T-helper 2 cell treated with Interferon-gamma antibody and Interleukin-4, amounts not matched to agents 5 μg/mL and 100 μg/mL, for 36 hours (primary cell): Measurements from ENCODE around the gene CACNA1S.

Source experiments
- DNase-seq: peaks from one replicate; pipeline ENCODE4 v3.0.0; 2021; ENCODE audit warnings: low spot score
- H3K27ac Mint-ChIP-seq: one replicate; pipeline ENCODE4 v1.8.0; 2021; ENCODE audit warnings: mild to moderate bottlenecking, mixed read lengths
- H3K27me3 Mint-ChIP-seq: one replicate; pipeline ENCODE4 v1.8.0; 2021; ENCODE audit warnings: low read depth, mixed read lengths
- H3K36me3 Mint-ChIP-seq: one replicate; pipeline ENCODE4 v1.8.0; 2021; ENCODE audit warnings: low read depth, mixed read lengths
- H3K4me1 Mint-ChIP-seq: one replicate; pipeline ENCODE4 v1.8.0; 2021; ENCODE audit warnings: low read depth, mixed read lengths
- H3K4me3 Mint-ChIP-seq: one replicate; pipeline ENCODE4 v1.8.0; 2022; ENCODE audit warnings: mild to moderate bottlenecking, moderate library complexity, mixed read lengths
- H3K9me3 Mint-ChIP-seq: one replicate; pipeline ENCODE4 v1.8.0; 2021; ENCODE audit warnings: mixed read lengths

The CACNA1S gene

GRCh38 chr1:201143726-201144635, 31.8 kb upstream of the CACNA1S start:
- no peak for DNase-seq
- H3K4me1 Mint-ChIP-seq = no peaks in the 10 kb centered on the region
- no peak overlapping the region for H3K4me3 Mint-ChIP-seq
- no peak overlapping the region for H3K27ac Mint-ChIP-seq
- H3K27me3 Mint-ChIP-seq = no peaks in the 10 kb centered on the region
- H3K36me3 Mint-ChIP-seq = peaks cover 3% of the 10 kb centered on the region
- no peaks in the 10 kb centered on the region for H3K9me3 Mint-ChIP-seq

GRCh38 chr1:201142849-201143725, 30.9 kb upstream of the CACNA1S start:
- Mint-ChIP-seq H3K4me1 (no peaks in the 10 kb centered on the region), H3K36me3 (peaks cover 3% of the 10 kb centered on the region), H3K27me3 (no peaks in the 10 kb centered on the region), H3K9me3 (no peaks in the 10 kb centered on the region), H3K4me3 (no peak overlapping the region), H3K27ac (no peak overlapping the region)
- no peak for DNase-seq

- H3K36me3 Mint-ChIP-seq = peaks cover 3% of the 10 kb centered on the region
These were observed 30.0 kb upstream of the CACNA1S start for GRCh38 chr1:201142011-201142848.

GRCh38 chr1:201141418-201141817, 29.2 kb upstream of the CACNA1S start:
- DNase-seq = no peak
- Mint-ChIP-seq H3K27ac (no peak overlapping the region), H3K27me3 (no peaks in the 10 kb centered on the region), H3K4me1 (no peaks in the 10 kb centered on the region), H3K9me3 (no peaks in the 10 kb centered on the region), H3K36me3 (peaks cover 3% of the 10 kb centered on the region), H3K4me3 (no peak overlapping the region)

More at GRCh38 chr1:201142011-201142848, 30.0 kb upstream of the CACNA1S start:
- no peak overlapping the region for H3K27ac Mint-ChIP-seq
- H3K4me3 Mint-ChIP-seq = no peak overlapping the region
- no peak for DNase-seq
- no peaks in the 10 kb centered on the region for H3K4me1 Mint-ChIP-seq
- H3K27me3 Mint-ChIP-seq = no peaks in the 10 kb centered on the region
- H3K9me3 Mint-ChIP-seq = no peaks in the 10 kb centered on the region

GRCh38 chr1:201140941-201141260, 28.7 kb upstream of the CACNA1S start:
- Mint-ChIP-seq H3K4me1 (no peaks in the 10 kb centered on the region), H3K36me3 (peaks cover 3% of the 10 kb centered on the region), H3K27ac (no peak overlapping the region), H3K27me3 (no peaks in the 10 kb centered on the region), H3K4me3 (no peak overlapping the region), H3K9me3 (no peaks in the 10 kb centered on the region)
- no peak for DNase-seq

GRCh38 chr1:201140235-201140940, 28.2 kb upstream of the CACNA1S start:
- Mint-ChIP-seq H3K27me3 (no peaks in the 10 kb centered on the region), H3K4me1 (no peaks in the 10 kb centered on the region), H3K9me3 (no peaks in the 10 kb centered on the region), H3K36me3 (peaks cover 5% of the 10 kb centered on the region), H3K27ac (no peak overlapping the region), H3K4me3 (no peak overlapping the region)
- no peak for DNase-seq

- Mint-ChIP-seq H3K27ac (no peak overlapping the region), H3K9me3 (no peaks in the 10 kb centered on the region), H3K4me1 (no peaks in the 10 kb centered on the region), H3K27me3 (no peaks in the 10 kb centered on the region), H3K36me3 (peaks cover 5% of the 10 kb centered on the region), H3K4me3 (no peak overlapping the region)
- no peak for DNase-seq
These were observed 27.5 kb upstream of the CACNA1S start for GRCh38 chr1:201139756-201140155.

- no peak for DNase-seq
- Mint-ChIP-seq H3K4me3 (no peak overlapping the region), H3K27me3 (no peaks in the 10 kb centered on the region), H3K27ac (no peak overlapping the region), H3K9me3 (no peaks in the 10 kb centered on the region), H3K36me3 (peaks cover 5% of the 10 kb centered on the region), H3K4me1 (no peaks in the 10 kb centered on the region)
These were observed 27.1 kb upstream of the CACNA1S start for GRCh38 chr1:201139306-201139705.

GRCh38 chr1:201138311-201138840, 26.1 kb upstream of the CACNA1S start:
- H3K4me3 Mint-ChIP-seq = no peak overlapping the region
- no peaks in the 10 kb centered on the region for H3K9me3 Mint-ChIP-seq
- H3K27me3 Mint-ChIP-seq = no peaks in the 10 kb centered on the region

GRCh38 chr1:201137579-201138310, 25.5 kb upstream of the CACNA1S start:
- Mint-ChIP-seq H3K27me3 (no peaks in the 10 kb centered on the region), H3K4me1 (no peaks in the 10 kb centered on the region), H3K36me3 (peaks cover 3% of the 10 kb centered on the region), H3K9me3 (no peaks in the 10 kb centered on the region), H3K4me3 (no peak overlapping the region), H3K27ac (no peak overlapping the region)
- no peak for DNase-seq

More at GRCh38 chr1:201138311-201138840, 26.1 kb upstream of the CACNA1S start:
- no peaks in the 10 kb centered on the region for H3K4me1 Mint-ChIP-seq
- no peak for DNase-seq
- H3K27ac Mint-ChIP-seq = no peak overlapping the region
- H3K36me3 Mint-ChIP-seq = peaks cover 5% of the 10 kb centered on the region

GRCh38 chr1:201137024-201137392, 24.8 kb upstream of the CACNA1S start:
- Mint-ChIP-seq H3K4me1 (no peaks in the 10 kb centered on the region), H3K9me3 (no peaks in the 10 kb centered on the region), H3K4me3 (no peak overlapping the region), H3K27ac (no peak overlapping the region), H3K27me3 (no peaks in the 10 kb centered on the region), H3K36me3 (peaks cover 3% of the 10 kb centered on the region)
- DNase-seq = no peak

GRCh38 chr1:201136355-201137023, 24.3 kb upstream of the CACNA1S start:
- DNase-seq = no peak
- H3K27me3 Mint-ChIP-seq = no peaks in the 10 kb centered on the region
- H3K36me3 Mint-ChIP-seq = peaks cover 3% of the 10 kb centered on the region
- no peaks in the 10 kb centered on the region for H3K4me1 Mint-ChIP-seq
- H3K9me3 Mint-ChIP-seq = no peaks in the 10 kb centered on the region
- no peak overlapping the region for H3K4me3 Mint-ChIP-seq
- H3K27ac Mint-ChIP-seq = no peak overlapping the region
